ENCODE data around the gene PPARG.

Gene PPARG

GRCh38 chr3:12421132-12421531 is 132.3 kb downstream of the PPARG start:
- ChIA-PET POLR2A (no interaction called here), CTCF (no interaction called here)
- DNase-seq (ENCODE audit: extremely low spot score) = no peak
- TF ChIP-seq BHLHE40 (IDR thresholded peaks at IDR 0.05; ENCODE audit: borderline replicate concordance) = no peak
- TF ChIP-seq TARDBP (IDR thresholded peaks at IDR 0.05) = no peak
- no peak for TF ChIP-seq ELF4 (IDR thresholded peaks at IDR 0.05)
- no peak for TF ChIP-seq SP1 (IDR thresholded peaks at IDR 0.05)
- no peak for TF ChIP-seq CTBP1 (IDR thresholded peaks at IDR 0.05; ENCODE audit: borderline replicate concordance)
- no peak for TF ChIP-seq FOXM1 (IDR thresholded peaks at IDR 0.05; ENCODE audit: borderline replicate concordance)
- TF ChIP-seq ZNF384 (IDR thresholded peaks at IDR 0.05) = no peak
- TF ChIP-seq HDGF (IDR thresholded peaks at IDR 0.05; ENCODE audit: borderline replicate concordance) = no peak
- TF ChIP-seq NFRKB (IDR thresholded peaks at IDR 0.05) = no peak
- no peak for TF ChIP-seq PKNOX1 (IDR thresholded peaks at IDR 0.05)
- TF ChIP-seq ARNT (IDR thresholded peaks at IDR 0.05) = no peak
- no peak for TF ChIP-seq FOXK2 (IDR thresholded peaks at IDR 0.05)
- no peak for TF ChIP-seq LEF1 (IDR thresholded peaks at IDR 0.05; ENCODE audit: borderline replicate concordance)
- no peak for TF ChIP-seq L3MBTL2 (conservative IDR thresholded peaks at IDR 0.05)
- no peak for TF ChIP-seq SUZ12 (IDR thresholded peaks at IDR 0.05)
- no peak for TF ChIP-seq FOXA1 (IDR thresholded peaks at IDR 0.05)

- ChIA-PET POLR2A (no interaction called here), CTCF (no interaction called here)
- DNase-seq (ENCODE audit: extremely low spot score) = no peak
- TF ChIP-seq ZNF384 (IDR thresholded peaks at IDR 0.05) = no peak
- no peak for TF ChIP-seq TARDBP (IDR thresholded peaks at IDR 0.05)
- no peak for TF ChIP-seq FOXA1 (IDR thresholded peaks at IDR 0.05)
- no peak for TF ChIP-seq NFRKB (IDR thresholded peaks at IDR 0.05)
- TF ChIP-seq PKNOX1 (IDR thresholded peaks at IDR 0.05) = no peak
- no peak for TF ChIP-seq BHLHE40 (IDR thresholded peaks at IDR 0.05; ENCODE audit: borderline replicate concordance)
- no peak for TF ChIP-seq ELF4 (IDR thresholded peaks at IDR 0.05)
- TF ChIP-seq FOXM1 (IDR thresholded peaks at IDR 0.05; ENCODE audit: borderline replicate concordance) = no peak
- TF ChIP-seq SUZ12 (IDR thresholded peaks at IDR 0.05) = no peak
- no peak for TF ChIP-seq SP1 (IDR thresholded peaks at IDR 0.05)
- no peak for TF ChIP-seq CTBP1 (IDR thresholded peaks at IDR 0.05; ENCODE audit: borderline replicate concordance)
- TF ChIP-seq ARNT (IDR thresholded peaks at IDR 0.05) = no peak
- TF ChIP-seq LEF1 (IDR thresholded peaks at IDR 0.05; ENCODE audit: borderline replicate concordance) = no peak
- TF ChIP-seq L3MBTL2 (conservative IDR thresholded peaks at IDR 0.05) = no peak
- no peak for TF ChIP-seq FOXK2 (IDR thresholded peaks at IDR 0.05)
Observed at GRCh38 chr3:12423131-12423530, 134.3 kb downstream of the PPARG start.

GRCh38 chr3:12423918-12424630 is 135.2 kb downstream of the PPARG start:
- ChIA-PET CTCF (no interaction called here), POLR2A (no interaction called here)
- DNase-seq (ENCODE audit: extremely low spot score) = no peak
- no peak for TF ChIP-seq SUZ12 (IDR thresholded peaks at IDR 0.05)
- no peak for TF ChIP-seq ARNT (IDR thresholded peaks at IDR 0.05)
- TF ChIP-seq SP1 (IDR thresholded peaks at IDR 0.05) = no peak

GRCh38 chr3:12424635-12425319 is 135.9 kb downstream of the PPARG start:
- TF ChIP-seq FOXM1 (IDR thresholded peaks at IDR 0.05; ENCODE audit: borderline replicate concordance) = no peak
- no peak for TF ChIP-seq LEF1 (IDR thresholded peaks at IDR 0.05; ENCODE audit: borderline replicate concordance)
- no peak for TF ChIP-seq ELF4 (IDR thresholded peaks at IDR 0.05)
- no peak for TF ChIP-seq CTBP1 (IDR thresholded peaks at IDR 0.05; ENCODE audit: borderline replicate concordance)
- no peak for TF ChIP-seq NFRKB (IDR thresholded peaks at IDR 0.05)
- TF ChIP-seq ZNF384 (IDR thresholded peaks at IDR 0.05) = no peak
- TF ChIP-seq FOXK2 (IDR thresholded peaks at IDR 0.05) = no peak
- TF ChIP-seq FOXA1 (IDR thresholded peaks at IDR 0.05) = no peak
- TF ChIP-seq PKNOX1 (IDR thresholded peaks at IDR 0.05) = no peak
- no peak for TF ChIP-seq BHLHE40 (IDR thresholded peaks at IDR 0.05; ENCODE audit: borderline replicate concordance)
- TF ChIP-seq L3MBTL2 (conservative IDR thresholded peaks at IDR 0.05) = no peak
- TF ChIP-seq ARNT (IDR thresholded peaks at IDR 0.05) = no peak
- no peak for TF ChIP-seq TARDBP (IDR thresholded peaks at IDR 0.05)
- POLR2A ChIA-PET = no interaction called here
- CTCF ChIA-PET = no interaction called here
- no peak for DNase-seq (ENCODE audit: extremely low spot score)

GRCh38 chr3:12425850-12426579 is 137.1 kb downstream of the PPARG start:
- ChIA-PET CTCF (interaction anchor here (0.5 kb wide), 1 partner anchor 285 kb away, joined by 3 read pairs; no protein-coding TSS in a partner anchor), POLR2A (no interaction called here)
- no peak for TF ChIP-seq SP1 (IDR thresholded peaks at IDR 0.05)
- no peak for TF ChIP-seq PKNOX1 (IDR thresholded peaks at IDR 0.05)
- no peak for TF ChIP-seq NFRKB (IDR thresholded peaks at IDR 0.05)
- TF ChIP-seq ELF4 (IDR thresholded peaks at IDR 0.05) = no peak
- no peak for TF ChIP-seq HDGF (IDR thresholded peaks at IDR 0.05; ENCODE audit: borderline replicate concordance)
- no peak for TF ChIP-seq BHLHE40 (IDR thresholded peaks at IDR 0.05; ENCODE audit: borderline replicate concordance)
- TF ChIP-seq TARDBP (IDR thresholded peaks at IDR 0.05) = no peak
- no peak for TF ChIP-seq L3MBTL2 (conservative IDR thresholded peaks at IDR 0.05)
- TF ChIP-seq ZNF384 (IDR thresholded peaks at IDR 0.05) = no peak
- no peak for TF ChIP-seq LEF1 (IDR thresholded peaks at IDR 0.05; ENCODE audit: borderline replicate concordance)
- no peak for TF ChIP-seq FOXA1 (IDR thresholded peaks at IDR 0.05)
- TF ChIP-seq ARNT (IDR thresholded peaks at IDR 0.05) = no peak
- no peak for TF ChIP-seq CTBP1 (IDR thresholded peaks at IDR 0.05; ENCODE audit: borderline replicate concordance)
- no peak for TF ChIP-seq SUZ12 (IDR thresholded peaks at IDR 0.05)
- no peak for TF ChIP-seq FOXM1 (IDR thresholded peaks at IDR 0.05; ENCODE audit: borderline replicate concordance)
- TF ChIP-seq FOXK2 (IDR thresholded peaks at IDR 0.05) = no peak
- no peak for DNase-seq (ENCODE audit: extremely low spot score)

All from HEK293T (cell line).